Heart left ventricle (tissue), 16 donors: ENCODE results near the gene C13orf42. TPM values are rescaled to one million over a fixed set of nuclear protein-coding genes. Genes with fewer than 3 reads are reported as not detected.

Source experiments
- ATAC-seq, 4 donors: fragments of 200-7000 bp; cut with Tn5 transposase; one replicate each; pipeline ENCODE4 v1.9.1; 2020 to 2022; ENCODE audit warnings: moderate library complexity in 4 of 4, mild to moderate bottlenecking in 3 of 4, moderate number of reproducible peaks in 1 of 4
- DNase-seq, 5 donors: peaks; one replicate each; pipeline ENCODE4 v3.0.0-alpha.2; 2020
- H3K27ac ChIP-seq, 12 donors: fragments of 200-600 bp; sonication (generic) in 4 of 12; one replicate each; pipeline versions ENCODE4 v1.5.0 to v1.8.0; 2016 to 2022; ENCODE audit warnings: mild to moderate bottlenecking in 2 of 12
- H3K27me3 ChIP-seq, 9 donors: fragments of 200-600 bp; sonication (generic) in 2 of 9; one replicate each; pipeline versions ENCODE4 v1.5.1 to v1.8.0; 2016 to 2022; ENCODE audit warnings: mild to moderate bottlenecking in 3 of 9
- H3K36me3 ChIP-seq, 9 donors: fragments of 200-600 bp; sonication (generic) in 2 of 9; one replicate each; pipeline versions ENCODE4 v1.5.0 to v1.8.0; 2018 to 2022; ENCODE audit warnings: mild to moderate bottlenecking in 2 of 9
- H3K4me1 ChIP-seq, 12 donors: fragments of 200-600 bp; sonication (generic) in 4 of 12; one replicate each; pipeline versions ENCODE4 v1.5.0 to v1.8.0; 2016 to 2022; ENCODE audit warnings: mild to moderate bottlenecking in 3 of 12
- H3K4me3 ChIP-seq, 12 donors: fragments of 200-600 bp; sonication (generic) in 4 of 12; one replicate each; pipeline versions ENCODE4 v1.5.0 to v1.8.0; 2017 to 2022; ENCODE audit warnings: mild to moderate bottlenecking in 9 of 12, moderate library complexity in 4 of 12
- H3K9me3 ChIP-seq, 12 donors: fragments of 200-600 bp; sonication (generic) in 4 of 12; one replicate each; pipeline versions ENCODE4 v1.5.0 to v1.8.0; 2016 to 2022; ENCODE audit warnings: mild to moderate bottlenecking in 1 of 12
- CTCF ChIP-seq, 12 donors: fragments of 200-600 bp; sonication (generic) in 4 of 12; IDR thresholded peaks; one replicate each; pipeline versions ENCODE4 v1.5.0 to v1.8.0; 2018 to 2022; ENCODE audit warnings: antibody characterized with exemption in 12 of 12, mild to moderate bottlenecking in 5 of 12
- POLR2A ChIP-seq, 2 donors: fragments of 450-650 bp; IDR thresholded peaks; one replicate each; pipeline ENCODE4 v1.6.1; 2017; ENCODE audit warnings: antibody characterized with exemption in 2 of 2, mild to moderate bottlenecking in 2 of 2, moderate library complexity in 2 of 2
- WGBS, 4 donors: extraction: QIAGEN DNeasy Blood & Tissue Kit in 2 of 4; methylation state at CpG; one replicate each; pipeline versions ENCODE4 v1.1.5 to v1.1.7; 2013 to 2018; 5-methylcytosine and 5-hydroxymethylcytosine counted together
- intact Hi-C, 10 donors: fragments of 100-400 bp; cut with DNase I; formaldehyde crosslinking; loops; one replicate each; pipeline versions ENCODE4 v1.11.1 to v1.14.2; 2022
- polyA plus RNA-seq, 2 donors: library from polyadenylated mRNA; stranded (reverse); fragments of 200-250 nt; gene quantifications; one replicate each; pipeline ENCODE4 v1.2.3, GENCODE V29; 2013
- total RNA-seq, 9 donors: library from RNA; depleted of rRNA in 2 of 9; stranded (reverse); fragments of >200 nt in 2 of 9; fragmentation: NEBNext Ultra II Directional in 3 of 9; extraction: Animal tissue kit (Norgen Biotek cat#: 25700) in 3 of 9; gene quantifications; one replicate each; pipeline versions ENCODE4 v1.1.0 to v1.2.4, GENCODE V29; 2016 to 2023
- donor health status: ischemic (EF 13 %, LVEDD 7.1; RV severe dilation, severe dysfunction).
- donor health status: healthy with polysubstance abuse.
- donor health status: DM: no; HTN: yes; CAD: no.
- donor health status: DM: no; HTN: no; CAD: no.
- donor health status: ischemic (EF 25% LVEDD 6.9; RV normal size, moderate dysfunction).
- donor health status: ischemic (EF 25% LVEDD 5.7; RV mildly dilated, moderate dysfunction).
- donor health status: healthy.
- donor health status: DM: yes; HTN: yes; CAD: no.
- donor health status: ischemic (EF 35%, LVEDD 5.7; RV mildly dilated, moderate dysfunction).
- donor health status: nonischemic (EF 11% LVEDD 7.7; RV severe dilation, severe dysfunction).
- donor health status: DM: yes; HTN: yes; CAD: no.
- donor health status: PGD.
- donor health status: ischemic (EF 29% LVEDD 5.4; RV normal size, mild dysfunction).
- donor health status: nonischemic (EF 23%, LVEDD 6.1; RV moderate dilation, normal function).

The C13orf42 gene
- total and polyA plus RNA-seq, 11 donors, result not detected

DNA sequence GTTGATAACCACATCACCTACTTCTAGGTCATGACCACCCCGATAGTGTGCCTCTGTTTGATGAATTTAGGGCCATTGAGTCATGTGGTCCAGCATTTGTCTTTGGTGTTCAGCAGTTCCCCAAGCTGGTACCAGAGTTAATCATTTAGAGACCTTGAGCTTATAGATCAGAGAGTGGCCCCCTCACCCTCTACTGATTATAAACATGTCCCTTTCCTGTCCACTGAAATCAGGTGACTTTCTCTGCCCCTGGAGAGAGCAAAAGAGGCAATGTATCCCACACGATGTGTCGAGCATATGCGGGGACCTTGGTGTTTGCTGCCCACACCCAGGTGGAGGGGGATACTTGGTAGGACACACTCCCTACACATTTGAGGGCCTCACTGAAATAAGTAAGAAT, 46.3 kb downstream of the C13orf42 start:
- no peak overlapping the region for H3K4me3 ChIP-seq
- 91 to 100% (median 93%) methylated on average over 1 to 4 of the region's 4 CpGs for WGBS, 4 donors
- H3K27ac ChIP-seq, result no peak overlapping the region
- H3K36me3 ChIP-seq, result no peaks in the 10 kb centered on the region
- H3K9me3 ChIP-seq, result no peaks in the 10 kb centered on the region
- DNase-seq (no peak), ATAC-seq (no peak)
- no peak for TF ChIP-seq POLR2A (IDR thresholded peaks at IDR 0.05)
- TF ChIP-seq CTCF (IDR thresholded peaks at IDR 0.05), result no peak
- peaks cover 0 to 4% (median 0%) of the 10 kb centered on the region in 9 donors for H3K27me3 ChIP-seq
- intact Hi-C loops, result loop anchor here in 8 of 10 donors (5.0 to 10.0 kb wide), 9 partner anchors 72 to 1090 kb away; no protein-coding TSS in a partner anchor
- peaks cover 0 to 27% (median 6%) of the 10 kb centered on the region in 12 donors for H3K4me1 ChIP-seq

DNA sequence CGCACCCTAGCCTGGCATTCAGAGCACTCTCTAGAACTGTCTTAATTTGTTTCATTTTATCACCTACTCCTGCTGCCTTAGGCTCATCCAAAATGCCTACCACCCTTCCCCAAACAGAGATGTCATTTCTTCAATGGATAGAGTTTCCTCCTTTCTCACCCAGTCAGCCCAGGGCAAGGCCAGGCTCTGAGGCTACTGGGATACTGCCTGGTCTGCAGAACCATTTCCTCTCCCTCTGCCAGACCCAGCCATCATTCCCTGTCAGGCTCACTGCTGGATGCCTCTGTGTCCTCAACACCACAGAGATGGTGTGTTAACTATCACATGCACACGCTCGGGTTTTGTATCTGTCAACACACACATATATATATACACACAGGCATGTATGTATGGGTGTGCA, 47.2 kb downstream of the C13orf42 start:
- 91 to 95% (median 91%) methylated on average over 3 of the region's 3 CpGs for WGBS, 4 donors
- Histone ChIP-seq H3K4me3 (no peak overlapping the region), H3K36me3 (no peaks in the 10 kb centered on the region), H3K27me3 (peaks cover 0 to 4% (median 0%) of the 10 kb centered on the region in 9 donors), H3K9me3 (no peaks in the 10 kb centered on the region), H3K4me1 (peaks cover 0 to 24% (median 5%) of the 10 kb centered on the region in 12 donors), H3K27ac (no peak overlapping the region)
- ATAC-seq, result no peak
- intact Hi-C loops, result loop anchor here in 5 of 10 donors (10.0 kb wide), 4 partner anchors 89 to 1089 kb away; no protein-coding TSS in a partner anchor
- no peak for TF ChIP-seq POLR2A (IDR thresholded peaks at IDR 0.05)
- TF ChIP-seq CTCF (IDR thresholded peaks at IDR 0.05), result no peak
- DNase-seq, result no peak

DNA sequence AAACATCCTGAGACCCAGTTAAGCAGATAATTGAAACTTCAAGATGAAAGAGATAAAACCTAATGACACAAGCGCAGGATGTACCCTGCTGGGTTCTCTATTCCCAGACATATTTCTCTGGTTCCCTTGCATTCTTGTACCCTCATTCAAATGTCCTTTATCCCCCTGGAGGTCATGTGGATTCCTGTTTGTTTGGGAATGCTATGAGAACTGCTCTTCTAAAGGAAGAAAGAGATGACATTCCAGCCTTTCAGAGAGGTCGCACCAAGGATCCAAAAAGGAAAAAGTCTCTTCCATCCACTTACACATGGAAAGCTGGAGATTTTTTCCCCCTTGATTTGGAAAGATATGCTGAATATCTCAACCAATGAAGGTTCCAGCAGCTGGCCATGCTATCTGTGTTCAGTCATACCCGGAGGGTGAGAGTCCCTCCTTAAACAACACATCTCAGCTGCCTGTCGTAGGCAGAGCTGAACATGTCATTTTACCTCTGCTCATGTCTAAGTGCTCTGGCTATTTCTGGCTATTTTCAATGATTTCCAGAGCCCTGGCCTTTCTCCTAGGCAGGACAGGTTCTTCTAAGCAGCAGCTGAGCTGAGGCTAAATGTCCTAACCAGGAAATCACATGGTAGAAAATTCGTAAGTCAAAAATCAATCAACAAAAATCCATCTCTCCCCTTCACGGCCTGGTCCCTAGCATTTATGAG, 52.5 kb downstream of the C13orf42 start:
- ATAC-seq (no peak), DNase-seq (no peak)
- no peak overlapping the region for H3K27ac ChIP-seq
- H3K27me3 ChIP-seq, result no peaks in the 10 kb centered on the region
- H3K36me3 ChIP-seq, result no peaks in the 10 kb centered on the region
- WGBS, 4 donors, result 66 to 85% (median 73%) methylated on average over 6 of the region's 6 CpGs
- H3K4me3 ChIP-seq, result no peak overlapping the region
- no peaks in the 10 kb centered on the region for H3K4me1 ChIP-seq
- H3K9me3 ChIP-seq, result no peaks in the 10 kb centered on the region
- TF ChIP-seq POLR2A (IDR thresholded peaks at IDR 0.05), result no peak
- intact Hi-C loops, result loop anchor here in 1 of 10 donors (10.0 kb wide), 1 partner anchor 234 kb away; no protein-coding TSS in a partner anchor

DNA sequence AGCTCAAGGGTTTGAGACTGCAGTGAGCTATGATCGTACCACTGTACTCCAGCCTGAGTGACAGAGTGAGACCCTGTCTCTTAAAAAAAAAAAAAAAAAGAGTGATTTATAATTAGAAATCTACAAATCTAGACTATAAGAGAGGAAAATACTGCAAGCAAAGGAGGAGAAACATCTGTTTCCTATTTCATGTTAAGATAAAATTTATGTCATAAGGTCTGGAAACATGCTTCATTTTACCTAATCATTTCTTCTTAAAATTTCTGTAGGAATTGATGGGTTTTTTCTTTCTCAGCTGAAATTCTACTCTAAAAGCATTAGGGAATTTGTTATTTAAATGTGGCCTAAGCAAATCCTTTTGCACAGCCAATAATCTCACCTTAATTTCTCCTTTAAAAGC, 53.2 kb downstream of the C13orf42 start:
- intact Hi-C loops, result loop anchor here in 1 of 10 donors (10.0 kb wide), 1 partner anchor 233 kb away; no protein-coding TSS in a partner anchor
- 78 to 90% (median 79%) methylated on average over 1 of the region's 1 CpG for WGBS, 4 donors
- Histone ChIP-seq H3K27ac (no peak overlapping the region), H3K27me3 (no peaks in the 10 kb centered on the region), H3K9me3 (no peaks in the 10 kb centered on the region), H3K4me3 (no peak overlapping the region), H3K36me3 (no peaks in the 10 kb centered on the region), H3K4me1 (no peaks in the 10 kb centered on the region)
- TF ChIP-seq POLR2A (IDR thresholded peaks at IDR 0.05) (no peak), CTCF (IDR thresholded peaks at IDR 0.05) (no peak)
- no peak for ATAC-seq
- no peak for DNase-seq
